ENCODE data around the gene CALU.

CALU gene

GRCh38 chr7:128811631-128812430 is 72.7 kb downstream of the CALU start:
- no peak for DNase-seq (ENCODE audit: low spot score)

- DNase-seq (ENCODE audit: low spot score), result no peak
Observed at GRCh38 chr7:128812514-128813168, 73.5 kb downstream of the CALU start.

GRCh38 chr7:128814499-128814898 is 75.3 kb downstream of the CALU start:
- no peak for DNase-seq (ENCODE audit: low spot score)

GRCh38 chr7:128815289-128815942 is 76.3 kb downstream of the CALU start:
- DNase-seq (ENCODE audit: low spot score), result no peak

- DNase-seq (ENCODE audit: low spot score), result no peak
Observed at GRCh38 chr7:128818694-128819093, 79.5 kb downstream of the CALU start.

All from hepatic stellate cell (primary cell).